KMS-11 (cell line): ENCODE data around the gene MED22.
"Not testable (repeated sequence)": the region's sequence is repeated elsewhere in the genome, so short reads cannot be mapped to it uniquely, and the experiment has no call there.

Experiments
- H2AFZ ChIP-seq: fragments of 200-600 bp; sonication (generic); 2 replicates; pipeline ENCODE4 v1.6.1; 2016; ENCODE audit warnings: antibody characterized with exemption, mixed run types, low read depth
- H3K27ac ChIP-seq: fragments of 200-600 bp; sonication (generic); 2 replicates; pipeline ENCODE4 v1.6.1; 2016; ENCODE audit warnings: mild to moderate bottlenecking, mixed run types
- H3K27me3 ChIP-seq: fragments of 200-600 bp; sonication (generic); 2 replicates; pipeline ENCODE4 v1.6.1; 2017; ENCODE audit warnings: mild to moderate bottlenecking, low read depth, mixed run types, moderate library complexity; ENCODE audit not compliant: insufficient read depth
- H3K36me3 ChIP-seq: fragments of 200-600 bp; sonication (generic); 2 replicates; pipeline ENCODE4 v1.6.1; 2017; ENCODE audit warnings: mild to moderate bottlenecking, mixed run types; ENCODE audit not compliant: insufficient read depth
- H3K4me1 ChIP-seq: fragments of 200-600 bp; sonication (generic); 2 replicates; pipeline ENCODE4 v1.6.1; 2016; ENCODE audit warnings: mild to moderate bottlenecking, low read depth, mixed run types; ENCODE audit not compliant: poor library complexity, severe bottlenecking
- H3K4me2 ChIP-seq: fragments of 200-600 bp; sonication (generic); 2 replicates; pipeline ENCODE4 v1.7.0; 2016; ENCODE audit warnings: mild to moderate bottlenecking, mixed run types
- H3K4me3 ChIP-seq: fragments of 200-600 bp; sonication (generic); IDR thresholded peaks from 2 replicates; pipeline ENCODE4 v1.6.1; 2017; ENCODE audit warnings: low read depth, low read length, mixed read lengths; ENCODE audit not compliant: insufficient read depth
- H3K79me2 ChIP-seq: fragments of 200-600 bp; sonication (generic); 2 replicates; pipeline ENCODE4 v1.6.1; 2016; ENCODE audit warnings: low read depth, mixed run types; ENCODE audit not compliant: insufficient read depth
- H3K9ac ChIP-seq: fragments of 200-600 bp; sonication (generic); 2 replicates; pipeline ENCODE4 v1.6.1; 2016; ENCODE audit warnings: mild to moderate bottlenecking, mixed run types
- H4K20me1 ChIP-seq: fragments of 200-600 bp; sonication (generic); 2 replicates; pipeline ENCODE4 v1.6.1; 2016; ENCODE audit warnings: mild to moderate bottlenecking, mixed run types; ENCODE audit not compliant: insufficient read depth
- TF ChIP-seq, protein P1 (sequence below): fragments of 200-600 bp; sonication (generic); conservative IDR thresholded peaks from 2 replicates; pipeline ENCODE4 v1.6.1; 2017; ENCODE audit warnings: low read depth, mild to moderate bottlenecking, antibody characterized with exemption, low read length, moderate library complexity, mixed read lengths

The MED22 gene

DNA sequence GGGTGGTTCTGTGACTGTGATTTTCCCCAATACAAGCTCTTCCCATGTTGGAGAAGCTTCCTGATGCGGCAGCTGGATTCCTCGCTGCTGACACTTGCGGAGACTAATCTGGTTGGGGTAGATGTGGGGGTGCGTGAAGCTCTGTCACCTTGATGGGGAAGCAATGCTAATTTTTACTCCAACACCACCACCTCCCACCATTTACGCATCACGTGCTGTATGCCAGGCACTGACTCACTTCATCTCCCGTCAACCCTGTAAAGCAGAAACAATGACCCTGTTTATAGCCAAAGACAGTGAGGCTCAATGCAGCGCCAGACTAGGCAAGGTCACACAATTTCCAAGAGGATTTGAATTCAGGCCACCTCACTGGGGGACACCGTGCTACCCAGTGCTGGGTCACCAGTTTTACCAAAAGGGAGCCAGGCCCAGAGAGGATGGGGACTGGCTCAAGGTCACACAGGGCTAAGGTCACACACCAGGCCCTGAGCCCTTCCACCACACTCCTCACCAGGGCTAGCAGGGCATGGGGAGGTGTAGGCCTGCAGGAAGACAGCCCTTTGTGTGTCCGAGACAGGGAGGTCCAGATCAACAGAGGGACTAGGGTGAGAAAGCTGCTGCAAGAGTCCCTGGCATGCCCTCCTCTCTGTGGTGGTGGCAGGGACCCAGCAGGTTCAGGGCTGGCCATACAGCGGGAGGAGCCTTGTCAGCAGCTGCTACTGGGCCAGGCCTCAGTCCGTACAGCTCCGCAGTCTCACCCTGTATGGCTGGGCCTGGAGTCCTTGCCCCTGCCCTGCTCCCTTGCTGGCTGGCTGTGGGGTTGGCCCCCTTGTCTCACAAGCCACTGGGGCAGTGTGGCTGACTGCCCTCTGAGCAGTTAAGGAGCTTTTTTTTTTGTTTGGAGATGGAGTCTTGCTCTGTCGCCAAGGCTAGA is 31.5 kb upstream of the MED22 start:
- no peak overlapping the region for H3K27ac ChIP-seq

DNA sequence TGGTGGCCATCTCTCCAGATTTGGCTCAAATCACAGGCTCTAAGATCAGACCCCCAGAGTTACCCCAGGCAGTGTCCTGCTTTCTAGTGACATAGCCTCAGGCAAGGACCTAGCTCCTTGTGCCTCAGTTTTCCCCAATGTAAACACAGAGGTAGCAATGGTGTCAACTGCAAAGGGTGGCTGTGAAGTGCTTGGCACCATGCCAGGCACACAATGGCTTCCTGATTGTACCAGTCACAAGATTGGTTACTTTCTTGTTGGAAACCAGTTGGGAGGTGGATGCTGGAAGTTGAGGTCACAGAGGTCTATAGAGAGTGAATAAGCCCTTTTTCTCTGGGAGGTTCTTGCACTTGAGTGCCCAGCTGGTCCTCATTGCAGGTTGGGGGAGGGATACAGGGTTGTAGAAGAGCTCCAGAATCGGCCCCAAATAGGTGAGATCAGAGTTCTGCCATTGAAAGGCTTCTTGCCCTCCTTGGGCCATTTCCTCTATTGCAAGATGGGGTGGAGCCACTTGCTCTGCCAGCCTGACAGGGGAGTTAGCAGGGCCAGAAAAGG is 30.6 kb upstream of the MED22 start:
- H3K4me3 ChIP-seq, result no peak overlapping the region
- no peak overlapping the region for H3K9ac ChIP-seq
- peaks cover 22% of the 10 kb centered on the region for H3K79me2 ChIP-seq
- peaks cover 10% of the 10 kb centered on the region for H3K4me1 ChIP-seq
- H3K36me3 ChIP-seq, result no peaks in the 10 kb centered on the region
- H3K27ac ChIP-seq, result no peak overlapping the region
- no peak overlapping the region for H2AFZ ChIP-seq
- H4K20me1 ChIP-seq, result no peaks in the 10 kb centered on the region
- H3K27me3 ChIP-seq, result no peaks in the 10 kb centered on the region; the same call in 1 of the 2 replicates
- H3K4me2 ChIP-seq, result no peak overlapping the region
- TF ChIP-seq, protein P1, sequence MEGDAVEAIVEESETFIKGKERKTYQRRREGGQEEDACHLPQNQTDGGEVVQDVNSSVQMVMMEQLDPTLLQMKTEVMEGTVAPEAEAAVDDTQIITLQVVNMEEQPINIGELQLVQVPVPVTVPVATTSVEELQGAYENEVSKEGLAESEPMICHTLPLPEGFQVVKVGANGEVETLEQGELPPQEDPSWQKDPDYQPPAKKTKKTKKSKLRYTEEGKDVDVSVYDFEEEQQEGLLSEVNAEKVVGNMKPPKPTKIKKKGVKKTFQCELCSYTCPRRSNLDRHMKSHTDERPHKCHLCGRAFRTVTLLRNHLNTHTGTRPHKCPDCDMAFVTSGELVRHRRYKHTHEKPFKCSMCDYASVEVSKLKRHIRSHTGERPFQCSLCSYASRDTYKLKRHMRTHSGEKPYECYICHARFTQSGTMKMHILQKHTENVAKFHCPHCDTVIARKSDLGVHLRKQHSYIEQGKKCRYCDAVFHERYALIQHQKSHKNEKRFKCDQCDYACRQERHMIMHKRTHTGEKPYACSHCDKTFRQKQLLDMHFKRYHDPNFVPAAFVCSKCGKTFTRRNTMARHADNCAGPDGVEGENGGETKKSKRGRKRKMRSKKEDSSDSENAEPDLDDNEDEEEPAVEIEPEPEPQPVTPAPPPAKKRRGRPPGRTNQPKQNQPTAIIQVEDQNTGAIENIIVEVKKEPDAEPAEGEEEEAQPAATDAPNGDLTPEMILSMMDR, result no peak

More for the DNA sequence above, 31.5 kb upstream of the MED22 start:
- Histone ChIP-seq H3K27me3 (no peaks in the 10 kb centered on the region; the same call in 1 of the 2 replicates), H3K9ac (no peak overlapping the region), H3K4me2 (no peak overlapping the region), H3K4me3 (no peak overlapping the region), H4K20me1 (no peaks in the 10 kb centered on the region), H2AFZ (no peak overlapping the region), H3K4me1 (peaks cover 4% of the 10 kb centered on the region), H3K79me2 (peaks cover 13% of the 10 kb centered on the region), H3K36me3 (no peaks in the 10 kb centered on the region)
- TF ChIP-seq, protein P1, result no peak

DNA sequence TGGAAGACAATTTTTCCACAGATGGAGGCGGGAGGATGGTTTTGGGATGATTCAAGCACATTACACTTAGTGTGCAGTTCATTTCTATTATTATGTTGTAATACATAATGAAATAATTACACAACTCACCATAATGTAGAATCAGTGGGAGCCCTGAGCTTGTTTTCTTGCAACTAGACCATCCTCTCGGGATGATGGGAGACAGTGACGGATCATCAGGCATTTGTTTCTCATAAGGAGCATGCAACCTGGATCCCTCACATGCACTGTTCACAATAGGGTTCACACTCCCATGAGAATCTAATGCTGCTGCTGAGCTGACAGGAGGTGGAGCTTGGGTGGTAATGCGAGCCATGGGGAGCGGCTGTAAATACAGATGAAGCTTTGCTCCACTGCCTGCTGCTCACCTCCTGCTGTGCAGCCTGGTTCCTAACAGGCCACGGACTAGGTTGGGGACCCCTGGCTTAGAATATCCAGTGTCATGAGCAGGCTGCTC is 29.8 kb upstream of the MED22 start:
- Histone ChIP-seq H3K4me1 (peaks cover 10% of the 10 kb centered on the region), H3K9ac (no peak overlapping the region), H3K27me3 (no peaks in the 10 kb centered on the region; the same call in 1 of the 2 replicates), H3K27ac (no peak overlapping the region), H3K4me3 (no peak overlapping the region), H2AFZ (no peak overlapping the region), H3K36me3 (no peaks in the 10 kb centered on the region), H3K4me2 (no peak overlapping the region), H4K20me1 (no peaks in the 10 kb centered on the region), H3K79me2 (peaks cover 29% of the 10 kb centered on the region)
- TF ChIP-seq, protein P1, result no peak

DNA sequence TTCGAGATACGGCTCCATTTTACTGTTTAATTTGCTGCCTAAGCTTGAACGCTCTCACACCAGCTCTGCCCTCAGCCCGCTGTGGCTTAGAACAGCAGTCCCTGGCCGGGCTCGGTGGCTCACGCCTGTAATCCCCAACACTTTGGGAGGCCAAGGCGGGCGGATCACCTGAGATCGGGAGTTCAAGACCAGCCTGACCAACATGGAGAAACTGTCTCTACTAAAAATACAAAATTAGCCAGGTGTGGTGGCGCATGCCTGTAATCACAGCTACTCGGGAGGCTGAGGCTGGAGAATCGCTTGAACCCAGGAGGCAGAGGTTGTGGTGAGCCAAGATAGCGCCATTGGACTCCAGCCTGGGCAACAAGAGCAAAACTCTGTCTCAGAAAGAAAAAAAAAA is 29.3 kb upstream of the MED22 start:
- H3K27ac ChIP-seq, H3K27me3 ChIP-seq, H2AFZ ChIP-seq, H3K36me3 ChIP-seq, H3K4me2 ChIP-seq, H3K4me3 ChIP-seq, H4K20me1 ChIP-seq, H3K9ac ChIP-seq: not testable (repeated sequence)
- Histone ChIP-seq H3K79me2 (peaks cover 34% of the 10 kb centered on the region), H3K4me1 (peaks cover 10% of the 10 kb centered on the region)
